ENCODE measurements around the gene BET1.

GRCh38 chr7:93964813-93965212, 39.3 kb downstream of the BET1 start:
- TF ChIP-seq CTCF (IDR thresholded peaks at IDR 0.05): no peak
- no peak for TF ChIP-seq EZH2 (IDR thresholded peaks at IDR 0.05)
- no peak for TF ChIP-seq EZH2phosphoT487 (IDR thresholded peaks at IDR 0.05)
